ENCODE results near the gene TBX2.

Gene TBX2

DNA sequence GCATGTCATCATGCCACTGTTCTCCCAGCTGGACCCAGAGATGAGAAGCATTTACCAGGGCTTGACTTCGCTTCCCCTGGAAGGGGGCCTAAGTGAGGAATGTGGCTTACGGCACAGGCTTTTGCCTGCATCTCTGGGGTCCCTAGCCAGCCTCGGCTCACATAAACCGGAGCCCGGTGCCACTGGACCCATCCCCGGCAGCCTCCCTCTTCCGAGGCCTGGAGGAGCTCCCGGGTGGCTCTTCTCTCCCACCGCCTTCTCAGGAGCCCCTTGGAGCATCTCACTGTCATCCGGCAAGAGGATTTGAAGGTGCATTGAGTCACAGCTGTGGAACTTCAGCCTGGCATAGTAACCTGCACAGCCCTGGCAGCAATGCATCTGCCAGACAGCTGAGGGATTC is 29.9 kb upstream of the TBX2 start:
- Histone ChIP-seq H4K20me1 (no peaks in the 10 kb centered on the region), H3K4me2 (no peak overlapping the region), H3K9ac (no peak overlapping the region), H3K9me3 (no peaks in the 10 kb centered on the region), H3K4me1 (peaks cover 9% of the 10 kb centered on the region), H3K4me3 (no peak overlapping the region), H3K27me3 (no peaks in the 10 kb centered on the region), H3K36me3 (no peaks in the 10 kb centered on the region), H3K27ac (no peak overlapping the region)
- no peak for TF ChIP-seq Cebpa-rat (IDR thresholded peaks at IDR 0.05)

DNA sequence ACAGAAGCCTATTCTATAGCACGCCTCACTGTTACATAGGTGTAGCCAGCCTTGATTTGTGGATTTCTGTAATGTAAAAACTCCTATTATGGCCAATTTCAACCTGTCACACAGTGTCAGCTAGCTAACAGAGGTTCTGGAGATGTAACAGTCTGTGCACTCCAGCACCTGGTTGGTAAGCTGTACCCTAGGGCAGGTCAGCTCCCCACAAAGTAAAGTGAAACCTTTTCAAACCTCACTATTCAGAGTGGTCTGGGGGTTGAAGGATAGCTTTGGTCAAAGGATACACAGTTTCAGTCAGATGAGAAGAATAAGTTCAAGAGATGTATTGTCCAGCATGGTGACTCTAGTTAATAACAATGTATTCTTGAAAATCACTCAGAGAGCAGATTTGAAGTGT is 28.5 kb upstream of the TBX2 start:
- no peak for TF ChIP-seq Cebpa-rat (IDR thresholded peaks at IDR 0.05)

DNA sequence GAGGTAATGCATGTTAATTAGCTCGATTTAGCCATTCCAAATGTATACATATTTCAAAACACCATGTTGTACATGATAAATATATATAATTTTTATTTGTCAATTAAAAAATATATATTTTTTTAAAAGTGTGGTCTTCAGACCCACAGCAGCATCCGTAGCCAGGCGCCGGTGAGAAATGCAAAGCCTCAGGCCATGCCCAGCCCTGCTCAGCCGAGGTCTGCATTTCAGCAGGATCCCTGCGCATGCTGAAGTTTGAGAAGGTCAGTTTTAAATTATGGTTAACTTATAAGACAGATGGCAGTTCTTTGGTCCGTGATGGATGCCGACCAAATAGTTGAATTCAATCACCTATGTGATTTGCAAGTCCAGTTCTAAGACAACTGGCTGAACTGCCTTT is 28.0 kb upstream of the TBX2 start:
- Histone ChIP-seq H3K9ac (no peak overlapping the region), H3K4me2 (no peak overlapping the region), H3K4me3 (no peak overlapping the region), H3K36me3 (no peaks in the 10 kb centered on the region), H3K27ac (no peak overlapping the region), H3K4me1 (peaks cover 9% of the 10 kb centered on the region), H3K9me3 (no peaks in the 10 kb centered on the region), H4K20me1 (no peaks in the 10 kb centered on the region), H3K27me3 (no peaks in the 10 kb centered on the region)
- no peak for TF ChIP-seq Cebpa-rat (IDR thresholded peaks at IDR 0.05)

More for the DNA sequence above, 28.5 kb upstream of the TBX2 start:
- Histone ChIP-seq H3K4me1 (peaks cover 9% of the 10 kb centered on the region), H3K36me3 (no peaks in the 10 kb centered on the region), H3K9ac (no peak overlapping the region), H3K4me3 (no peak overlapping the region), H4K20me1 (no peaks in the 10 kb centered on the region), H3K27me3 (no peaks in the 10 kb centered on the region), H3K4me2 (no peak overlapping the region), H3K9me3 (no peaks in the 10 kb centered on the region), H3K27ac (no peak overlapping the region)

DNA sequence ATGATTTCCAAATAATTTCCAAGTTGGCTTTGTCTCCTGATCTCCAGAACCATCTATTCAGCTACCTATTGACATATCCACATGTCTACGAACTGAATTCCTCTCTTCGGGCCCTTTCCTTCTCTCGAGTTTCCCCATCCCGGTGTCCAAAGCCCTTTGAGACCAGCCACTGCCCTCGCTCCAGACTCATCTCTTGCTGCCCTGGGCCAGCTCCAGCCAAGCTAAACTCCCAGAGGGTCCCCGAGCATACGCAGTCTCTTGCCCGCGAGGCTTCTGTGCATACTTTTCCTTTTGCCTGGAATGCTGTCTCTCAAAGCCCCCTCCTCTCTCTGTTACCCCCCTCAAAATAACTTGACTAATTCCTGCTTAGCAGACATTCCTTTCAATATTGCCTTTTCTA is 27.2 kb upstream of the TBX2 start:
- TF ChIP-seq Cebpa-rat (IDR thresholded peaks at IDR 0.05): no peak
- Histone ChIP-seq H3K27ac (no peak overlapping the region), H3K36me3 (no peaks in the 10 kb centered on the region), H3K4me2 (no peak overlapping the region), H3K27me3 (no peaks in the 10 kb centered on the region), H4K20me1 (no peaks in the 10 kb centered on the region), H3K4me3 (no peak overlapping the region), H3K4me1 (peaks cover 9% of the 10 kb centered on the region), H3K9me3 (no peaks in the 10 kb centered on the region), H3K9ac (no peak overlapping the region)

DNA sequence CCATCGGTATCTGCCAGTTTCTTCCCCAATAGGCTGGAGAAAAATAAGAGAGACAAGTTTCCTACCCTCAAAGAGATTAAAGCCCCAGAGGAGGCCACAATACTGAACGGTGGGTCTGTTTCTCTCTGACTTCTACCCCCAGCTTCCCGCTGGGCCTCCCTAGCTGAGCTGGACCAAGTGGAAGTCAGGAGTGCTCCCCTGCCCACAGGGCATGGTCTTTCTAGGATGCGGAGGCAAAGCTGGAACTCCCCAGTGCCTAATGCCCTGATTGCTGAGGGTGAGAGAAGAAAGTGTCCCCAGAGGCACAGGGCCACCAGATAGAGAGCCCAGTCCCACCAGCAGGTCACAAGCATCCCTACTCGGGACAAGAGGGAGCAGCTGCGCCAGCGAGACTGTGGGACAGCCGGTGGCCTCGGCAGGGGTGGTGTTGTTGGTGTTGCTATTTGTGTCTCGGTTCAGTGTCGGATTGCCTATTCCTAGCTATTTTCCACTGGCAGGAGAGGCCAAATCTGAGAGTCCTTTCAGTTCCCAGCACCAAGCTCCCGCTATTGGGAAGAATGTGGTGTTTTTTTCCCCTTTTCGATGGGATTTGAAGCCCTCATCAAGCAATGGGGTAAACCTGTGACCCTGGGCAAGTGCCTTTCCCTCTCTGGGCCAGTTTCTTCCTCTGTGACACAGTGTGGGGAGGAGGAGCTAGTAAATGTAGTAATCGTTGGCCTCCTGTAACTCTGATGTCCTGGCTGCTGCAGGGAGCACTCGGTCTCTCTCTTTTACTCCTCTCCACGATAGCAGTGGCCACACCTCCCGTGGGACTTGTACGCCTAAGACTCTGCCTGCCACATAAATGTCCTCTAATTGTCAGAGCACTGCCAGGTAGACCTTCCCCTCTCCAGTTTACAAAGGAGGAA is 22.5 kb upstream of the TBX2 start:
- no peaks in the 10 kb centered on the region for H4K20me1 ChIP-seq
- H3K9me3 ChIP-seq: no peaks in the 10 kb centered on the region
- peaks cover 9% of the 10 kb centered on the region for H3K4me1 ChIP-seq
- H3K27me3 ChIP-seq: no peaks in the 10 kb centered on the region
- H3K27ac ChIP-seq: no peak overlapping the region
- no peak overlapping the region for H3K9ac ChIP-seq
- no peak overlapping the region for H3K4me2 ChIP-seq
- no peak for TF ChIP-seq Cebpa-rat (IDR thresholded peaks at IDR 0.05)
- H3K4me3 ChIP-seq: no peak overlapping the region
- H3K36me3 ChIP-seq: no peaks in the 10 kb centered on the region

DNA sequence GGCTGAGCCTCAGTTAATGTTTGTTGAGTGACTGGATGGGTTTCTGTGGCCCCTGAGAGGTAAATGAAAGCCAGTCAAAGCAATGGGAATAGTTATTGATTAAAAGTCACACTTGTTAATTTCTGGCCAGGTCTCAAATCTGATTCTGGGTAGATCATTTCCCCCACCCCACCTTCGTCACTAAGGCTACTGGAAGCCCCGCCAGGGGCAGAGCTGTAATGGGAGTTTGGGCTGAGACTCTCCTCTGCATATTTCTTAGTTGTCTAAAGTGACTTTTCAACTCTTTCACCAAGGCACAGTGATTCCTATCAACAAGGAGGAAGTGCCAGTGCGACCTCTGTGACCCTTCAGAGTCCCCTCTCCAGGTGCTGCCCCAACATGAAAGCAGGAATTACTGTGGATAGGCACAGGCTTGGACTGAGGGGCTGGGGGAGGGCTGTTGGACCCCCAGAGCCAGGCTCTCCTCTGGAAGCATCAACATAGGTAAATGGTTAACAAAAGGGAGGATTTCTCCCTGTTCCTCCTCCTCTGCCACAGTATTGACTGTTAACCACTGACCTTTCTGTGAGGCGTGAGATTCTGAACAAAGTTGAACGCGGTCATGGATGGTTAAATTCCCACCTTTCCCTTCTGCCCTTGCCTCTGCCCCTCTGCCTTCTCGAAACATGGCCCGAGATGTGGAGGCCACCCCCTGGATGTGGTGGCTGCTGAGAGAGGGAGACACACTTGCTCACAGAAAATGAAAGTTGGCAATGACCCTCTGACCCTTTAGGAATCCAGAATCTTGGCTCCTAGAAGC is 20.8 kb upstream of the TBX2 start:
- H3K27ac ChIP-seq: no peak overlapping the region
- no peaks in the 10 kb centered on the region for H4K20me1 ChIP-seq
- H3K9me3 ChIP-seq: no peaks in the 10 kb centered on the region
- TF ChIP-seq Cebpa-rat (IDR thresholded peaks at IDR 0.05): no peak
- no peak overlapping the region for H3K4me2 ChIP-seq
- H3K4me1 ChIP-seq: peaks cover 7% of the 10 kb centered on the region
- H3K27me3 ChIP-seq: no peaks in the 10 kb centered on the region
- no peaks in the 10 kb centered on the region for H3K36me3 ChIP-seq
- H3K9ac ChIP-seq: no peak overlapping the region
- H3K4me3 ChIP-seq: no peak overlapping the region

DNA sequence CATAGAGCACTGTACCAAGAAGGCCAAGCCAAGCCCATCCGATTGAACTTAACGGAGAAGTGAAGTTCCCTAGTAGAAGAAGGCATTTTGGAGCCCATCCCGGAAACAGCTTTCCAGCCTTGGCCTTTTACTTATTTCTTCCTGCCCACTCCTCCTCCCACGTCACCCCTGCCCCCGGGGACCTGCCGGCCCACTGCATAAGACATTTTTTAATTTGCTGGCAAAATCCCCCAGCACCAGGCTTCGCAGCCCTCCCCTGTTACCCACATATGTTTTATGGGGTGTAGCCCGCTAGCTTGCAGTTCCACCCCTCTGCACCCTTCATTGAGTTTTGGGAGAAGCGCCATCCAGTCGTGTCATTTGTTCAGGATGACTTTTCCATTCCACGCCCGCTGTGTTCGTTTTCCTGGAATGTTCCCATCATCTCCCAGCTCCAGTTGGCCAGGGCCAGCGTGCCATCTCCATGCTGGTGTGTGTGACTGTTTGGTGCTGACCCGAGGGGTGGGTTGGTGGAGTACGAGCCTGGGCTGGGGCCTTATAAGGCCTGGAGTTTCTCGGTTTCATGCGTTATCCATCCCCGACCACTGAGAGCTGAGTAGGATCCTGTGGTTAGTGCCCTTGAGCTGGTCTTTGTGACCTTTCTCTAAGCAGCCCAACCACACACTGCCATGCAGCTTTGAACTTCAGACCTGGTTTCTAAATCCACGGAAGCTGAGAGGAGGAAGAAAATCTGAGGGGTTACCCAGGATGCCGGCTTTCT is 20.0 kb upstream of the TBX2 start:
- TF ChIP-seq Cebpa-rat (IDR thresholded peaks at IDR 0.05): no peak
- Histone ChIP-seq H3K9ac (no peak overlapping the region), H3K4me1 (no peaks in the 10 kb centered on the region), H3K36me3 (no peaks in the 10 kb centered on the region), H4K20me1 (no peaks in the 10 kb centered on the region), H3K27ac (no peak overlapping the region), H3K27me3 (no peaks in the 10 kb centered on the region), H3K4me2 (no peak overlapping the region), H3K9me3 (no peaks in the 10 kb centered on the region), H3K4me3 (no peak overlapping the region)

DNA sequence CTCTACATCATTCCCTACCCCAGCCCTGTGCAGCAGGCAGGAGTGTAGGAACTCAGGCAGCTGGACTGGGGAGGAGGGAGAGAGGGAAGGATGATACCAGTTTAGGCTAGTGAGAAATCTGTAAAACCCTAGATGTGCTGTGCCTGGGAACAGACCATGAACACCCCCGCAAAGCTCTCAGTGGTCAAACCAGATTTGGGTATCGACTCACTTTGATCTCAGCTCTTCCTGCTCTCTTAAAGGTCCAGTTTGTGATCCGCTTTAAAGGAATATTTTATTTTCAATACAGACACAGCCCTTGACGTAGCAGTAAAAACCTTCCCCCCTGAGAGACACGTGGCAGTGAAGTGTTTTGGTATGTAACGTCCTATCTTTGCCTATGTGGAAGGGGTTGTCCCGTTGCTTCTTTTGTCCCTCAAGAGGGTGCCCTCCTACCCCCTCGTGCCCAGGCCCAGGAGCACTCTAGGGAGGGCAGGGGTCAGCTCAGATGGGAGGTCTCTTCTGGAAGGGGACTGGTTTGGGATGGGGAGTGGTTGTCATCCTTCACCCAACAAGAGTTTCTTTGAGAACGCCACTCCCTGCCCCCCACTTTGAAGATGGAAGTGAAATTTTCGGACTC is 19.3 kb upstream of the TBX2 start:
- H3K4me1 ChIP-seq: no peaks in the 10 kb centered on the region
- no peak overlapping the region for H3K27ac ChIP-seq
- TF ChIP-seq Cebpa-rat (IDR thresholded peaks at IDR 0.05): no peak
- H3K36me3 ChIP-seq: no peaks in the 10 kb centered on the region
- no peak overlapping the region for H3K4me3 ChIP-seq
- H3K4me2 ChIP-seq: no peak overlapping the region
- H3K27me3 ChIP-seq: no peaks in the 10 kb centered on the region
- no peaks in the 10 kb centered on the region for H4K20me1 ChIP-seq
- no peak overlapping the region for H3K9ac ChIP-seq
- no peaks in the 10 kb centered on the region for H3K9me3 ChIP-seq

DNA sequence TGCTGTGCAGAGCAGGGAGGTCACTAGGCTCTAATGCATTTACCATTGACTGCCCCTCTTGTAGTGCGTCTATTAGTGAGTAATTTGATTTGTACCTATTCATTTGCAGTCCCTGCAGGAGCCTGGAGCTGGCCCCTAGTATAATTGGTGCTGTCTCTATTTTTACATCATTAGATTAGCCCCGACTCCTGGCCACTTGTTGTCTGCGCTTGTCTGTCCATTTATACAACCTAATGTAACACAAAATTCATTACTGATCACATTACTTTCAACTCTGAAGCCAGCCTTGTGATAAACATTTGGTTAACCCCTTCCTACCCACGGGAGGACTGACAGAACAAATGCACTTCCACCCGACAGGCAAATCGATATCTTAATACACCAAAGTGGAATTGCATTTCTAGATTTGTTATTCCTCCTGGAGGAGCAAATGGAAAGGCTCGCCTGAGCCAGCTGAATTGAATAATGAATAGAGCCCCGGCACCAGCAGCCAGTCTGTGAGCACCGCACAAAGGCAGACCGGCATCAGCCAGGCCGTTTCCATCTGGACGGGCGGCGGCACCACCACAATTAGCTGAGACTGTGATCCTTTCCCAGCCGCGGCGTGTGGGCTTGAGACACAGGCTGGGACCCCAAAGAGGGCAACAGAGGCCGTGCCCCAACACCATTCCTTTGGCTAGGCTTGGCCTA is 18.7 kb upstream of the TBX2 start:
- H3K27ac ChIP-seq: no peak overlapping the region
- no peaks in the 10 kb centered on the region for H3K36me3 ChIP-seq

More for the DNA sequence above, 18.7 kb upstream of the TBX2 start:
- no peak overlapping the region for H3K9ac ChIP-seq
- no peaks in the 10 kb centered on the region for H3K9me3 ChIP-seq
- no peaks in the 10 kb centered on the region for H3K27me3 ChIP-seq
- H3K4me2 ChIP-seq: no peak overlapping the region
- TF ChIP-seq Cebpa-rat (IDR thresholded peaks at IDR 0.05): no peak
- H3K4me1 ChIP-seq: no peaks in the 10 kb centered on the region
- H3K4me3 ChIP-seq: no peak overlapping the region
- no peaks in the 10 kb centered on the region for H4K20me1 ChIP-seq

All from BLaER1 (cell line).